Measurements from ENCODE around the gene SLC25A11. TPM values are rescaled to one million over a fixed set of nuclear protein-coding genes. Genes with fewer than 3 reads are reported as not detected.

SLC25A11 gene
- total RNA-seq, 1 donor from 2014 or later, result 41.8 TPM

Small RNA genes within 50 kb of the gene (small RNA-seq; reads per million reads assigned to genes)
- gene MIR6864 (ENCODE audit: low replicate concordance) (not detected), gene MIR6865 (ENCODE audit: low replicate concordance) (not detected)

Other genes with a start within 250 kb of the SLC25A11 start
- 35.9 TPM for gene PELP1, start 235.9 kb downstream of the SLC25A11 start, total RNA-seq
- 13.3 TPM for gene ARRB2, start 229.4 kb downstream of the SLC25A11 start, total RNA-seq
- 3.9 TPM for gene MED11, start 208.6 kb downstream of the SLC25A11 start, total RNA-seq
- gene ZMYND15, start 200.2 kb downstream of the SLC25A11 start, total RNA-seq, result not detected
- 0.49 TPM for gene CXCL16, start 200.1 kb downstream of the SLC25A11 start, total RNA-seq
- not detected for gene TM4SF5, start 168.2 kb downstream of the SLC25A11 start, total RNA-seq
- 0.25 TPM for gene VMO1, start 153.7 kb downstream of the SLC25A11 start, total RNA-seq
- gene GLTPD2, start 151.1 kb downstream of the SLC25A11 start, total RNA-seq, result not detected
- gene PSMB6, start 143.9 kb downstream of the SLC25A11 start, total RNA-seq, result 45.7 TPM
- 7.4 TPM for gene PLD2, start 132.9 kb downstream of the SLC25A11 start, total RNA-seq
- gene MINK1, start 106.7 kb downstream of the SLC25A11 start, total RNA-seq, result 22.9 TPM
- gene C17orf107, start 40.5 kb downstream of the SLC25A11 start, total RNA-seq, result 3.7 TPM
- 0.25 TPM for gene CHRNE, start 36.9 kb downstream of the SLC25A11 start, total RNA-seq
- not detected for gene GP1BA, start 7.8 kb downstream of the SLC25A11 start, total RNA-seq
- gene RNF167, start 222 bp upstream of the SLC25A11 start, total RNA-seq, result 12.8 TPM
- gene PFN1, start 8.5 kb upstream of the SLC25A11 start, total RNA-seq, result 69.3 TPM
- gene ENO3, start 11.1 kb upstream of the SLC25A11 start, total RNA-seq, result 0.74 TPM
- 34.4 TPM for gene SPAG7, start 27.8 kb upstream of the SLC25A11 start, total RNA-seq
- 13.5 TPM for gene CAMTA2, start 47.6 kb upstream of the SLC25A11 start, total RNA-seq
- gene INCA1, start 57.5 kb upstream of the SLC25A11 start, total RNA-seq, result 0.25 TPM
- 9.1 TPM for gene KIF1C, start 57.9 kb upstream of the SLC25A11 start, total RNA-seq
- not detected for gene SLC52A1, start 95.4 kb upstream of the SLC25A11 start, total RNA-seq
- 7.9 TPM for gene ZFP3, start 138.4 kb upstream of the SLC25A11 start, total RNA-seq
- 10.8 TPM for gene ZNF232, start 171.8 kb upstream of the SLC25A11 start, total RNA-seq
- gene USP6, start 176.0 kb upstream of the SLC25A11 start, total RNA-seq, result under 0.01 TPM